ENCODE data around the gene CP. TPM values are rescaled to one million over a fixed set of nuclear protein-coding genes. Genes with fewer than 3 reads are reported as not detected.

The CP gene
- total and polyA plus RNA-seq, 7 experiments from 2014 or later, result 0.43 to 1.3 (median 0.69) TPM; not detected in 4

DNA sequence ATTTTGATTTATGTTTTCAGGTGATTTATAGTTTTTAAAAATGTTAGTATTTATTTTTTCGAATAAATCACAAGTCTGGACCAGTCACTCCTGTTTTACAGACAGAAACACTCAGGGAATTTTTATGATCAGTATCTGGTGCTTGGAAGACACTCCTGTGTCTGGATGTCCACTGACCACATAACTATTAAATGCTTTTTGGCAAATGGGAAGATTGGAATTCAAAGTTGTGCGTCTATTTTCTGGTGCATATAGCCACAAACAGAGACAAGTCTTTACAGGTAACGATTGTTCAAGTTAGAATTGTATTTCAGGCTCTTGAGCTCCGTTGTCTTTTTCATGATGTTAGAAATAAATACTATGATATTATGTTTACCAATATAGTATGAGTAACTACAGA lies 12.2 kb downstream of the CP start:
- Mint-ChIP-seq H3K4me3 (no peak overlapping the region), H3K27ac (no peak overlapping the region)

DNA sequence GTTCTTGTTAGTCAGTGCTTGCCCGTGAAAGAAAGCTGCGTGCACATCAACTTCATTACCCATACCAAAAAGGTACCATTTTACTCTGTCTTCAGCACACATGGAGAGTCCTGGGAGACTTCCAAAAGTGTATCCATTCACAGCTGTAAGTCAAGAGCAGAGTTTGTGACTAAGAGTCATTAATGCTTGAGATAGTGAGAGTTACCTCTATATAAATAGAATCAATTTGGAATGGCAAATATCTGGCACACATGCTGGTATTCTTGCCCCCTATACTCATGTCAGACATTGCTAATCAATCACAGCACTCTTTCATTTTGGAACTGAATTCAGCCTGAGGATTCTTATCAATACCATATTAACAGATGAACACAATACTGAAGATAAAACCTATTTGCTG lies 14.2 kb downstream of the CP start:
- no peaks in the 10 kb centered on the region for H3K9me3 Mint-ChIP-seq
- no peaks in the 10 kb centered on the region for H3K27me3 ChIP-seq (ENCODE audit: control insufficient read depth in 2 of 2, insufficient read depth in 2 of 2, low read length in 2 of 2)
- H3K4me3 ChIP-seq (ENCODE audit: low read length), result no peak overlapping the region
- no peaks in the 10 kb centered on the region for H3K9me3 ChIP-seq (ENCODE audit: control insufficient read depth in 2 of 3, low read length in 3 of 3)
- no peaks in the 10 kb centered on the region for H3K36me3 Mint-ChIP-seq
- H3K36me3 ChIP-seq (ENCODE audit: control insufficient read depth in 2 of 3, insufficient read depth in 3 of 3, low read length in 3 of 3), result no peaks in the 10 kb centered on the region
- ChIA-PET POLR2A (no interaction called here), CTCF (no interaction called here)
- H3K27ac Mint-ChIP-seq, result no peak overlapping the region
- ATAC-seq (no peak), DNase-seq (no peak)
- H3K4me1 Mint-ChIP-seq, result peaks cover 0 to 13% (median 6%) of the 10 kb centered on the region in 7 donors
- no peak overlapping the region for H3K4me3 Mint-ChIP-seq
- intact Hi-C loops (cut with micrococcal nuclease), result no loop called here
- peaks cover 4 to 56% (median 14%) of the 10 kb centered on the region in 5 donors for H3K27me3 Mint-ChIP-seq
- no peaks in the 10 kb centered on the region for H3K4me1 ChIP-seq (ENCODE audit: control insufficient read depth in 2 of 2, insufficient read depth in 2 of 2, low read length in 2 of 2)
- H3K27ac ChIP-seq (ENCODE audit: low read depth, low read length), result no peak overlapping the region

More for the DNA sequence above, 12.2 kb downstream of the CP start:
- ChIA-PET CTCF (no interaction called here), POLR2A (no interaction called here)
- DNase-seq (no peak), ATAC-seq (no peak)
- Mint-ChIP-seq H3K9me3 (no peaks in the 10 kb centered on the region), H3K4me1 (peaks cover 0 to 2% (median 0%) of the 10 kb centered on the region in 7 donors), H3K36me3 (no peaks in the 10 kb centered on the region), H3K27me3 (peaks cover 4 to 59% (median 5%) of the 10 kb centered on the region in 5 donors)
- H3K27ac ChIP-seq (ENCODE audit: low read depth, low read length), result no peak overlapping the region
- H3K27me3 ChIP-seq (ENCODE audit: control insufficient read depth in 2 of 2, insufficient read depth in 2 of 2, low read length in 2 of 2), result no peaks in the 10 kb centered on the region
- H3K4me3 ChIP-seq (ENCODE audit: low read length), result no peak overlapping the region
- H3K4me1 ChIP-seq (ENCODE audit: control insufficient read depth in 2 of 2, insufficient read depth in 2 of 2, low read length in 2 of 2), result no peaks in the 10 kb centered on the region
- no peaks in the 10 kb centered on the region for H3K36me3 ChIP-seq (ENCODE audit: control insufficient read depth in 2 of 3, insufficient read depth in 3 of 3, low read length in 3 of 3)
- intact Hi-C loops (cut with micrococcal nuclease), result no loop called here
- H3K9me3 ChIP-seq (ENCODE audit: control insufficient read depth in 2 of 3, low read length in 3 of 3), result no peaks in the 10 kb centered on the region

DNA sequence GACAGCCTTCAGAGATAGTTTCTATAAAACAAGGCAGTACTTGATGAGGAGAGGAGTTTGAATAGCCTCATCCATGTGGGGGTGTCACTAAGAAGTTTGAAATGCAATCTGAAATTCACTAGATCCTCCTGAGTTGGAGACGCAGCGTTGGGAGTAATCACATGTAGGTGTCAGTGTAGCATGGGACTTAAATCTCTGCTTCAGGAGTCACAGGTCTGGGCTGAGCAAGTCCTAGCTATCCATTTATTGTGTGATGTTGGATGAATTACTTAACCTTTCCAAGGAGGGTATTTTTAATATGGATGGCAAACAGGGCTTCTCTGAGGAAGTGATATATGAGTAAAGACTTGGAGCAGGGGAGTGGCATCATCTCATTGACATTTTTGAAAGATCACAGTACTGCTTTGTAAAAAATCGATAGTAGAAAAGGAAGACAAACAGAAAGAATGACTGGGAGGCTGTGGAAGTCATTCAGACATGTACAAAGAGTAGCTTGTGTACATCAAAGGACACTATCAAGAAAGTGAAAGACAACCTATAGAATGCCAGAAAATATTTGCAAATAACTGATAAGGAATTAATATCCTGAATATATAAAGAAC lies 17.1 kb downstream of the CP start:
- Histone ChIP-seq H3K27me3 (ENCODE audit: control insufficient read depth in 2 of 2, insufficient read depth in 2 of 2, low read length in 2 of 2) (no peaks in the 10 kb centered on the region), H3K9me3 (ENCODE audit: control insufficient read depth in 2 of 3, low read length in 3 of 3) (no peaks in the 10 kb centered on the region), H3K36me3 (ENCODE audit: control insufficient read depth in 2 of 3, insufficient read depth in 3 of 3, low read length in 3 of 3) (no peaks in the 10 kb centered on the region), H3K4me1 (ENCODE audit: control insufficient read depth in 2 of 2, insufficient read depth in 2 of 2, low read length in 2 of 2) (no peaks in the 10 kb centered on the region), H3K4me3 (ENCODE audit: low read length) (no peak overlapping the region), H3K27ac (ENCODE audit: low read depth, low read length) (no peak overlapping the region)
- intact Hi-C loops (cut with micrococcal nuclease), result loop anchor here in 1 of 2 donors (2.0 kb wide), 1 partner anchor 20 kb away; no protein-coding TSS in a partner anchor
- H3K4me1 Mint-ChIP-seq, result peaks cover 0 to 13% (median 6%) of the 10 kb centered on the region in 7 donors
- no peaks in the 10 kb centered on the region for H3K9me3 Mint-ChIP-seq
- POLR2A ChIA-PET, result no interaction called here
- H3K27me3 Mint-ChIP-seq, result peaks cover 10 to 59% (median 14%) of the 10 kb centered on the region in 5 donors
- no peak overlapping the region for H3K27ac Mint-ChIP-seq
- no peak for DNase-seq
- ATAC-seq, result no peak
- no peaks in the 10 kb centered on the region for H3K36me3 Mint-ChIP-seq
- no peak overlapping the region for H3K4me3 Mint-ChIP-seq
- CTCF ChIA-PET, result no interaction called here

DNA sequence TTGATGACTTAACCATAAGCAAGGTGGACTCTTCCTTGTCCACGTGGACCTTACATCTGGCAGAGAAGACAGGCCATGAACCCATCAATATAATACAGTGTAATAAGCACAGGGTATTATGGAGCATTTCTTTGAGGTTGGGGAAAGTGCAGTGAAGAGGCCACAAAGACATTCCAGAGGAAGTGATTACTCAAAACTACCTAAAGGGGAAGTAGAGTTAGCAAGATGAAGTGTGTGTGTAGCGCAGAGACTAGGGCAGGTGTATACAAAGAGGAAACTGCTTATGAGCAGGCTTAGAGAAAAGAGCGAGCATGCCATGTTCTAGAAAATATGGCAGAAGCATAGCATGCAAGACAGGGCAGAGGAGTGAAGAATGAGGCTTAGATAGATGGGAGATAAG lies 17.9 kb downstream of the CP start:
- no peak overlapping the region for H3K27ac ChIP-seq (ENCODE audit: low read depth, low read length)
- Mint-ChIP-seq H3K27me3 (peaks cover 10 to 54% (median 14%) of the 10 kb centered on the region in 5 donors), H3K36me3 (no peaks in the 10 kb centered on the region), H3K4me3 (peak overlapping the region in 1 of 10 donors; percentile 37), H3K9me3 (no peaks in the 10 kb centered on the region), H3K27ac (no peak overlapping the region), H3K4me1 (peaks cover 0 to 13% (median 6%) of the 10 kb centered on the region in 7 donors)
- intact Hi-C loops (cut with micrococcal nuclease), result loop anchor here in 1 of 2 donors (2.0 kb wide), 1 partner anchor 21 kb away; no protein-coding TSS in a partner anchor
- ChIA-PET CTCF (no interaction called here), POLR2A (no interaction called here)
- no peaks in the 10 kb centered on the region for H3K9me3 ChIP-seq (ENCODE audit: control insufficient read depth in 2 of 3, low read length in 3 of 3)
- DNase-seq, result no peak
- H3K36me3 ChIP-seq (ENCODE audit: control insufficient read depth in 2 of 3, insufficient read depth in 3 of 3, low read length in 3 of 3), result no peaks in the 10 kb centered on the region
- H3K4me1 ChIP-seq (ENCODE audit: control insufficient read depth in 2 of 2, insufficient read depth in 2 of 2, low read length in 2 of 2), result no peaks in the 10 kb centered on the region
- H3K27me3 ChIP-seq (ENCODE audit: control insufficient read depth in 2 of 2, insufficient read depth in 2 of 2, low read length in 2 of 2), result no peaks in the 10 kb centered on the region
- H3K4me3 ChIP-seq (ENCODE audit: low read length), result no peak overlapping the region
- ATAC-seq, result peak; percentile 76

DNA sequence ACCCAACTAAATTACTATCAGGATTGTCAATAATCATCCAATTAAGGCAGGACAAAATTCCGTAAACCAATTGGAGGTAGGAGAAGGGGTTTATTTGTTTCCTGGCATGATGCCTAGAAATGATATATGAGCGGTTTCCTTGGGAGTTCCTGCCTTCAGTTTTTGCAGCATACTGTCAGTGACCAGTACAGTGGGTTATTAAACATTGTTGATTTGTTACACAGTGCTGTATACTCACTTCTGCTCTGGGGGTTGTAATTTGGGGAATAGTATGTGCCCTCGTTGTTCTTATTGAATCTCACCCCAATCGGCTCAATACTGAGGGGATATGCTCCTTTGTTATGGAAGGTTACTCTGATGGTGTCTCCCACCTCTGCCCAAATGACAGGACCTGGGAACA lies 22.2 kb downstream of the CP start:
- ChIA-PET POLR2A (no interaction called here), CTCF (no interaction called here)
- Histone ChIP-seq H3K4me3 (ENCODE audit: low read length) (no peak overlapping the region), H3K36me3 (ENCODE audit: control insufficient read depth in 2 of 3, insufficient read depth in 3 of 3, low read length in 3 of 3) (no peaks in the 10 kb centered on the region), H3K9me3 (ENCODE audit: control insufficient read depth in 2 of 3, low read length in 3 of 3) (no peaks in the 10 kb centered on the region), H3K4me1 (ENCODE audit: control insufficient read depth in 2 of 2, insufficient read depth in 2 of 2, low read length in 2 of 2) (no peaks in the 10 kb centered on the region), H3K27me3 (ENCODE audit: control insufficient read depth in 2 of 2, insufficient read depth in 2 of 2, low read length in 2 of 2) (no peaks in the 10 kb centered on the region), H3K27ac (ENCODE audit: low read depth, low read length) (no peak overlapping the region)
- no peaks in the 10 kb centered on the region for H3K36me3 Mint-ChIP-seq
- H3K27ac Mint-ChIP-seq, result no peak overlapping the region
- intact Hi-C loops (cut with micrococcal nuclease), result no loop called here
- no peak for ATAC-seq
- H3K9me3 Mint-ChIP-seq, result no peaks in the 10 kb centered on the region
- no peak for DNase-seq
- peaks cover 6 to 64% (median 9%) of the 10 kb centered on the region in 5 donors for H3K27me3 Mint-ChIP-seq
- peaks cover 0 to 12% (median 6%) of the 10 kb centered on the region in 7 donors for H3K4me1 Mint-ChIP-seq
- no peak overlapping the region for H3K4me3 Mint-ChIP-seq

DNA sequence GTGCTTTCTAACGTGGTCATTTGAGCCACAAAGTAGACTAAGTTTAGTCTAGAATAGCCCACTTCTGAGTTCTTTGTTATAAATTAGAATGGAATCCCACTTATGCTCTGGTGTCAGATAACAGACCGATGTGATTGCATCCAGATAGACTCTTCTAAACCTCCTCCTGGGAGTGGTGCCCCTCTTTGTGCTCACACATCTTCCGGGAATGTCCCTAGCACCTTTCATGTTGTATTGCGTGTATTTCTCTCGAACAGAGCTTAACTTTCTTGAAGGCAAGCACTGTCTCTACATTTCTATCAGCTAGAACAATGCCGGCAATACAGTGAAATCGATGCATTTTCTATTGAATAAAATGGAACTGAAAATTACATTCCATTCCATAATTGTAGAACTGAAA lies 23.0 kb downstream of the CP start:
- CTCF ChIA-PET, result no interaction called here
- no peaks in the 10 kb centered on the region for H3K36me3 ChIP-seq (ENCODE audit: control insufficient read depth in 2 of 3, insufficient read depth in 3 of 3, low read length in 3 of 3)
- POLR2A ChIA-PET, result no interaction called here
- no peak for DNase-seq
- ATAC-seq, result no peak
- H3K4me3 ChIP-seq (ENCODE audit: low read length), result no peak overlapping the region
- intact Hi-C loops (cut with micrococcal nuclease), result no loop called here
- Mint-ChIP-seq H3K9me3 (no peaks in the 10 kb centered on the region), H3K36me3 (no peaks in the 10 kb centered on the region), H3K27me3 (peaks cover 4 to 64% (median 6%) of the 10 kb centered on the region in 5 donors), H3K4me1 (peaks cover 0 to 5% (median under 1%) of the 10 kb centered on the region in 7 donors), H3K4me3 (no peak overlapping the region), H3K27ac (no peak overlapping the region)
- H3K27ac ChIP-seq (ENCODE audit: low read depth, low read length), result no peak overlapping the region
- no peaks in the 10 kb centered on the region for H3K27me3 ChIP-seq (ENCODE audit: control insufficient read depth in 2 of 2, insufficient read depth in 2 of 2, low read length in 2 of 2)
- no peaks in the 10 kb centered on the region for H3K4me1 ChIP-seq (ENCODE audit: control insufficient read depth in 2 of 2, insufficient read depth in 2 of 2, low read length in 2 of 2)
- no peaks in the 10 kb centered on the region for H3K9me3 ChIP-seq (ENCODE audit: control insufficient read depth in 2 of 3, low read length in 3 of 3)

DNA sequence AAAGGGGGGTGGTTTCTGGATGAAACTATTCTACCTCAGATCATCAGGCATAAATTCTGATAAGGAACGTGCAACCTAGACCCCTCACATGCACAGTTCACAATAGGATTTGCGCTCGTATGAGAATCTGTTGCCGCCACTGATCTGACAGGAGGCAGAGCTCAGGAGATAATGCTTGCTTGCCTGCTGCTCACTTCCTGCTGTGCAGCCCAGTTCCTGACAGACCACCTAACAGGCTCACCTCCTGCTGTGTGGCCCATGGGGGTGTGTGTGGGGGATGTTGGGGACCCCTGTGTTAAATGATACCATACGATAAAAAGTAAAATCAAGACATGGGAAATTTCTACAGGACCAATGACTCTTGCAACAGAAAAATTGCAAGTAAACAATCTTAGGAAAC lies 24.0 kb downstream of the CP start:
- Mint-ChIP-seq H3K9me3 (no peaks in the 10 kb centered on the region), H3K27ac (no peak overlapping the region), H3K4me1 (peaks cover 0 to 5% (median 0%) of the 10 kb centered on the region in 7 donors), H3K36me3 (no peaks in the 10 kb centered on the region), H3K4me3 (peak overlapping the region in 1 of 10 donors; percentile 46), H3K27me3 (peaks cover 3 to 66% (median 6%) of the 10 kb centered on the region in 5 donors)
- Histone ChIP-seq H3K4me1 (ENCODE audit: control insufficient read depth in 2 of 2, insufficient read depth in 2 of 2, low read length in 2 of 2) (no peaks in the 10 kb centered on the region), H3K4me3 (ENCODE audit: low read length) (no peak overlapping the region), H3K27me3 (ENCODE audit: control insufficient read depth in 2 of 2, insufficient read depth in 2 of 2, low read length in 2 of 2) (no peaks in the 10 kb centered on the region), H3K9me3 (ENCODE audit: control insufficient read depth in 2 of 3, low read length in 3 of 3) (no peaks in the 10 kb centered on the region), H3K27ac (ENCODE audit: low read depth, low read length) (no peak overlapping the region), H3K36me3 (ENCODE audit: control insufficient read depth in 2 of 3, insufficient read depth in 3 of 3, low read length in 3 of 3) (no peaks in the 10 kb centered on the region)
- ATAC-seq (no peak), DNase-seq (no peak)
- ChIA-PET POLR2A (interaction anchor here (0.6 kb wide), 1 partner anchor 1405 kb away, joined by 3 read pairs; no protein-coding TSS in a partner anchor), CTCF (no interaction called here)
- intact Hi-C loops (cut with micrococcal nuclease), result no loop called here
